ENCODE data around the gene CAPN14.

The CAPN14 gene

GRCh38 chr2:31127931-31128330 is 89.4 kb downstream of the CAPN14 start:
- no peak for TF ChIP-seq CTCF (IDR thresholded peaks at IDR 0.05; ENCODE audit: unreplicated experiment in 3 of 3)
- H3K9me3 Mint-ChIP-seq, result no peaks in the 10 kb centered on the region
- no peaks in the 10 kb centered on the region for H3K36me3 Mint-ChIP-seq (ENCODE audit: low read depth)
- H3K27me3 Mint-ChIP-seq (ENCODE audit: low read depth), result peaks cover 27% of the 10 kb centered on the region
- no peak overlapping the region for H3K27ac Mint-ChIP-seq
- H3K4me1 Mint-ChIP-seq, result peaks cover 5% of the 10 kb centered on the region
- H3K4me3 Mint-ChIP-seq, result no peak overlapping the region

- Mint-ChIP-seq H3K4me1 (peaks cover 5% of the 10 kb centered on the region), H3K27ac (peak overlapping the region; percentile 14 to 59 (median 52))
- TF ChIP-seq CTCF (IDR thresholded peaks at IDR 0.05; ENCODE audit: unreplicated experiment in 3 of 3), result no peak
Observed at GRCh38 chr2:31125918-31126695, 91.2 kb downstream of the CAPN14 start.

GRCh38 chr2:31124904-31125303 is 92.4 kb downstream of the CAPN14 start:
- H3K27me3 Mint-ChIP-seq (ENCODE audit: low read depth), result peaks cover 14% of the 10 kb centered on the region
- H3K4me1 Mint-ChIP-seq, result peaks cover 5% of the 10 kb centered on the region
- H3K36me3 Mint-ChIP-seq (ENCODE audit: low read depth), result no peaks in the 10 kb centered on the region
- no peak for TF ChIP-seq CTCF (IDR thresholded peaks at IDR 0.05; ENCODE audit: unreplicated experiment in 3 of 3)
- H3K27ac Mint-ChIP-seq, result peak overlapping the region in 2 of 3 experiments; percentile 14 to 52
- no peaks in the 10 kb centered on the region for H3K9me3 Mint-ChIP-seq
- H3K4me3 Mint-ChIP-seq, result no peak overlapping the region

More at GRCh38 chr2:31125918-31126695, 91.2 kb downstream of the CAPN14 start:
- Mint-ChIP-seq H3K4me3 (no peak overlapping the region), H3K9me3 (no peaks in the 10 kb centered on the region), H3K27me3 (ENCODE audit: low read depth) (peaks cover 18% of the 10 kb centered on the region), H3K36me3 (ENCODE audit: low read depth) (no peaks in the 10 kb centered on the region)
